Liver (tissue), 9 donors: ENCODE measurements around the gene ZNF595. TPM values are rescaled to one million over a fixed set of nuclear protein-coding genes. Genes with fewer than 3 reads are reported as not detected.
A peak's percentile ranks its signal among the peaks of the same experiment; 100 is the strongest.

Source experiments
- DNase-seq: peaks from one replicate; pipeline ENCODE4 v3.0.0-alpha.2; 2017; ENCODE audit warnings: low spot score
- H3K27ac ChIP-seq, 2 donors: one replicate each; pipeline ENCODE4 v1.7.0; 2013; ENCODE audit warnings: inconsistent platforms in 2 of 2, low read length in 2 of 2, control low read depth in 1 of 2, low read depth in 1 of 2, mild to moderate bottlenecking in 1 of 2
- H3K27me3 ChIP-seq, 4 donors: one replicate each; pipeline versions ENCODE4 v1.6.1 to v1.7.0; 2013; ENCODE audit warnings: low read length in 3 of 4, inconsistent platforms in 1 of 4, mild to moderate bottlenecking in 1 of 4, moderate library complexity in 1 of 4; ENCODE audit not compliant: control insufficient read depth in 4 of 4, insufficient read depth in 4 of 4
- H3K36me3 ChIP-seq, 4 donors: one replicate each; pipeline versions ENCODE4 v1.6.1 to v1.7.0; 2013; ENCODE audit warnings: low read length in 3 of 4, mild to moderate bottlenecking in 3 of 4, low read depth in 1 of 4, moderate library complexity in 1 of 4; ENCODE audit not compliant: control insufficient read depth in 4 of 4, insufficient read depth in 3 of 4
- H3K4me1 ChIP-seq, 4 donors: one replicate each; pipeline versions ENCODE4 v1.6.1 to v1.7.0; 2013; ENCODE audit warnings: low read length in 3 of 4, mild to moderate bottlenecking in 3 of 4, moderate library complexity in 1 of 4; ENCODE audit not compliant: control insufficient read depth in 4 of 4, insufficient read depth in 4 of 4
- H3K4me3 ChIP-seq, 3 donors: one replicate each; pipeline versions ENCODE4 v1.6.1 to v1.7.0; 2013; ENCODE audit warnings: low read length in 3 of 3, control low read depth in 1 of 3, low read depth in 1 of 3, mild to moderate bottlenecking in 1 of 3
- H3K9ac ChIP-seq, 2 donors: one replicate each; pipeline ENCODE4 v1.7.0; 2013; ENCODE audit warnings: low read length in 2 of 2, mild to moderate bottlenecking in 2 of 2, moderate library complexity in 2 of 2, control low read depth in 1 of 2, low read depth in 1 of 2
- H3K9me3 ChIP-seq, 4 donors: one replicate each; pipeline versions ENCODE4 v1.6.1 to v1.7.0; 2013; ENCODE audit warnings: low read length in 3 of 4; ENCODE audit not compliant: control insufficient read depth in 4 of 4
- ATF3 ChIP-seq: IDR thresholded peaks from 2 replicates; pipeline ENCODE4 v1.6.1; 2016; ENCODE audit warnings: antibody characterized with exemption
- CTCF ChIP-seq: fragments of 150-350 bp; IDR thresholded peaks from 2 replicates; pipeline ENCODE4 v1.5.1; 2017; ENCODE audit warnings: improper control_type of control experiment, low read depth, low read length; ENCODE audit not compliant: missing input control
- EGR1 ChIP-seq, 2 donors: IDR thresholded peaks; 2 replicates each; pipeline ENCODE4 v1.6.1; 2016 to 2018; ENCODE audit warnings: antibody characterized with exemption in 2 of 2, low read depth in 2 of 2
- FOXA1 ChIP-seq: IDR thresholded peaks from 2 replicates; pipeline ENCODE4 v1.6.1; 2016; ENCODE audit warnings: antibody characterized with exemption
- FOXA2 ChIP-seq: IDR thresholded peaks from 2 replicates; pipeline ENCODE4 v1.6.1; 2016; ENCODE audit warnings: antibody characterized with exemption
- GABPA ChIP-seq, 2 donors: IDR thresholded peaks in 1 of 2; conservative IDR thresholded peaks in 1 of 2; 2 replicates each; pipeline ENCODE4 v1.6.1; 2016; ENCODE audit warnings: antibody characterized with exemption in 2 of 2, mild to moderate bottlenecking in 1 of 2, moderate library complexity in 1 of 2
- HNF4A ChIP-seq, 2 donors: conservative IDR thresholded peaks; 2 replicates each; pipeline ENCODE4 v1.6.1; 2016; ENCODE audit warnings: antibody characterized with exemption in 2 of 2, mild to moderate bottlenecking in 2 of 2
- HNF4G ChIP-seq: IDR thresholded peaks from 2 replicates; pipeline ENCODE4 v1.6.1; 2016; ENCODE audit warnings: antibody characterized with exemption
- JUND ChIP-seq, 2 donors: IDR thresholded peaks; 2 replicates each; pipeline ENCODE4 v1.6.1; 2016; ENCODE audit warnings: antibody characterized with exemption in 2 of 2
- MAX ChIP-seq: IDR thresholded peaks from 2 replicates; pipeline ENCODE4 v1.6.1; 2016; ENCODE audit warnings: antibody characterized with exemption
- NR2F2 ChIP-seq: IDR thresholded peaks from 2 replicates; pipeline ENCODE4 v1.6.1; 2016; ENCODE audit warnings: antibody characterized with exemption
- RAD21 ChIP-seq, 2 donors: IDR thresholded peaks; 2 replicates each; pipeline ENCODE4 v1.6.1; 2016; ENCODE audit warnings: antibody characterized with exemption in 2 of 2, mild to moderate bottlenecking in 2 of 2
- REST ChIP-seq: IDR thresholded peaks from 2 replicates; pipeline ENCODE4 v1.6.1; 2016; ENCODE audit warnings: antibody characterized with exemption, mild to moderate bottlenecking
- RXRA ChIP-seq, 2 donors: IDR thresholded peaks; 2 replicates each; pipeline ENCODE4 v1.6.1; 2017 to 2018; ENCODE audit warnings: antibody characterized with exemption in 2 of 2, mild to moderate bottlenecking in 1 of 2
- SP1 ChIP-seq: IDR thresholded peaks from 2 replicates; pipeline ENCODE4 v1.6.1; 2018; ENCODE audit warnings: antibody characterized with exemption, mild to moderate bottlenecking
- TAF1 ChIP-seq: conservative IDR thresholded peaks from 2 replicates; pipeline ENCODE4 v1.6.1; 2016; ENCODE audit warnings: antibody characterized with exemption, mild to moderate bottlenecking
- YY1 ChIP-seq: IDR thresholded peaks from 2 replicates; pipeline ENCODE4 v1.6.1; 2016; ENCODE audit warnings: antibody characterized with exemption, mild to moderate bottlenecking
- ZBTB33 ChIP-seq: IDR thresholded peaks from 2 replicates; pipeline ENCODE4 v1.6.1; 2016; ENCODE audit warnings: antibody characterized with exemption
- WGBS: extraction: QIAGEN DNeasy Blood & Tissue Kit; methylation state at CpG from one replicate; pipeline ENCODE4 v1.1.7; 2013; 5-methylcytosine and 5-hydroxymethylcytosine counted together
- polyA plus RNA-seq, 2 donors: library from polyadenylated mRNA; stranded (reverse) in 1 of 2; unstranded in 1 of 2; fragments of 200-250 nt in 1 of 2; fragments of >200 nt in 1 of 2; fragmentation: Nextera tagmentation in 1 of 2; extraction: Ambion mirVana in 1 of 2; gene quantifications; one replicate each; pipeline versions ENCODE4 v1.2.1 to v1.2.3, GENCODE V29; 2013 to 2015
- total RNA-seq, 2 donors: library from RNA; depleted of rRNA; stranded (reverse); fragments of >200 nt; gene quantifications; one replicate each; pipeline ENCODE4 v1.2.3, GENCODE V29; 2014
- donor health status: healthy.
- donor health status: healthy.
- donor health status: healthy.
- donor health status: healthy.
- donor health status: healthy.

Gene ZNF595
- total and polyA plus RNA-seq, 4 donors = 2.1 to 9.9 (median 5.8) TPM

- Histone ChIP-seq H3K9ac (peak overlapping the region in 1 of 2 donors; percentile 81), H3K4me1 (peaks cover 2 to 14% (median 8%) of the 10 kb centered on the region in 4 donors), H3K27ac (peak overlapping the region; percentile 85 to 90), H3K27me3 (no peaks in the 10 kb centered on the region), H3K36me3 (peaks cover 2 to 34% (median 16%) of the 10 kb centered on the region in 4 donors), H3K9me3 (peaks cover 3 to 58% (median 6%) of the 10 kb centered on the region in 4 donors), H3K4me3 (peak overlapping the region; percentile 58 to 75 (median 73))
- TF ChIP-seq JUND (IDR thresholded peaks at IDR 0.05) (no peak), GABPA (IDR thresholded peaks at IDR 0.05 in 1 of 2, conservative IDR thresholded peaks at IDR 0.05 in 1 of 2) (peak in 1 of 2 donors; percentile 58)
- DNase-seq = peak; percentile 47
- WGBS = 4% methylated on average over 30 of the region's 30 CpGs
These were observed 72.1 kb downstream of the ZNF595 start for GRCh38 chr4:125091-125771.

- no peak overlapping the region for H3K9ac ChIP-seq
- H3K9me3 ChIP-seq = peaks cover 3 to 59% (median 5%) of the 10 kb centered on the region in 4 donors
- peaks cover 2 to 14% (median 8%) of the 10 kb centered on the region in 4 donors for H3K4me1 ChIP-seq
- H3K36me3 ChIP-seq = peaks cover 2 to 34% (median 16%) of the 10 kb centered on the region in 4 donors
- H3K27me3 ChIP-seq = no peaks in the 10 kb centered on the region
- peak overlapping the region; percentile 58 to 75 (median 73) for H3K4me3 ChIP-seq
- DNase-seq = no peak
- no peak for TF ChIP-seq SP1
- TF ChIP-seq RXRA (IDR thresholded peaks at IDR 0.05) = no peak
- no peak for TF ChIP-seq FOXA2
- TF ChIP-seq HNF4G = no peak
- TF ChIP-seq MAX = no peak
- no peak for TF ChIP-seq HNF4A (conservative IDR thresholded peaks at IDR 0.05)
- TF ChIP-seq JUND (IDR thresholded peaks at IDR 0.05) = no peak
- no peak for TF ChIP-seq ZBTB33
- TF ChIP-seq ATF3 = no peak
- no peak for TF ChIP-seq RAD21 (IDR thresholded peaks at IDR 0.05)
- no peak for TF ChIP-seq YY1
- TF ChIP-seq REST = no peak
- no peak for TF ChIP-seq EGR1 (IDR thresholded peaks at IDR 0.05; ENCODE audit: low read depth in 2 of 2)
- TF ChIP-seq FOXA1 = no peak
- TF ChIP-seq CTCF = no peak
- no peak for TF ChIP-seq NR2F2
- no peak for TF ChIP-seq TAF1
- TF ChIP-seq GABPA (IDR thresholded peaks at IDR 0.05 in 1 of 2, conservative IDR thresholded peaks at IDR 0.05 in 1 of 2) = no peak
- H3K27ac ChIP-seq = no peak overlapping the region
- WGBS = 71% methylated on average over 5 of the region's 5 CpGs
These were observed 72.7 kb downstream of the ZNF595 start for GRCh38 chr4:125833-126232.
